ENCODE data around the gene EFCC1.
A peak's percentile ranks its signal among the peaks of the same experiment; 100 is the strongest.

DNA sequence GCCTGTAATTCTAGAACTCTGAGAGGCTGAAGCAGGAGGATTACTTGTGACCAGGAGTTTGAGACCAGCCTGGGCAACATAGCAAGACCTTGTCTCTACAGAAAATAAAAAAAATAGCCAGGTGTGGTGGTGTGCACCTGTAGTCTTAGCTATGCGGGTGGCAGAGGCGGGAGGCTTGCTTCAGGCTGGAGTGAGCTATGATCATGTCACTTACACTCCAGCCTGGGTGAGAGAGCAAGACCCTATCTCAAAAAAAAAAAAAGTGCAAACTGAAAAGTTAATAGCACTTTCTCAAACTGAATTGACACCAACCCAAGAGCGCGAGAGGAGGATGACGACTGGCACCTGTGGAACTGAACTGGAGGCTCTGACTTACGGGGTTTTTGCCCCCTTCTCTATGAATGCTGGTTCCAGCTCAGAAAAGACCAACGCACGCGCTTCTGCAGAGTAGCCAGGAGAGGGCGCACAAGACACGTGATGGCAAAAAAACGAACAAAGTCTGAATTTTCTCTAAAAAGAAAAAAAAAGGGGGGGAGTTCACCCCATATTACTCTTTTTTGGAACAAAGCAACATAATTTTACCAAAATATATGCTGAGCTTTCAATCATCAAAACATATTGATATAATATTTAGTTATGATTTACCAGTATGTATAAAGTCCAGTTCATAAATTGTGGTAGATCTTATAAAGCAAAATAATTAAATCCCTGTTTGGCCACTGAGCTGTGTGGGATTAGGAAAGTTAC, 30.9 kb upstream of the EFCC1 start:
- no peak for TF ChIP-seq EZH2 (IDR thresholded peaks at IDR 0.05; ENCODE audit: borderline replicate concordance, low read depth, low read length, poor library complexity, severe bottlenecking)
- TF ChIP-seq, protein P1, sequence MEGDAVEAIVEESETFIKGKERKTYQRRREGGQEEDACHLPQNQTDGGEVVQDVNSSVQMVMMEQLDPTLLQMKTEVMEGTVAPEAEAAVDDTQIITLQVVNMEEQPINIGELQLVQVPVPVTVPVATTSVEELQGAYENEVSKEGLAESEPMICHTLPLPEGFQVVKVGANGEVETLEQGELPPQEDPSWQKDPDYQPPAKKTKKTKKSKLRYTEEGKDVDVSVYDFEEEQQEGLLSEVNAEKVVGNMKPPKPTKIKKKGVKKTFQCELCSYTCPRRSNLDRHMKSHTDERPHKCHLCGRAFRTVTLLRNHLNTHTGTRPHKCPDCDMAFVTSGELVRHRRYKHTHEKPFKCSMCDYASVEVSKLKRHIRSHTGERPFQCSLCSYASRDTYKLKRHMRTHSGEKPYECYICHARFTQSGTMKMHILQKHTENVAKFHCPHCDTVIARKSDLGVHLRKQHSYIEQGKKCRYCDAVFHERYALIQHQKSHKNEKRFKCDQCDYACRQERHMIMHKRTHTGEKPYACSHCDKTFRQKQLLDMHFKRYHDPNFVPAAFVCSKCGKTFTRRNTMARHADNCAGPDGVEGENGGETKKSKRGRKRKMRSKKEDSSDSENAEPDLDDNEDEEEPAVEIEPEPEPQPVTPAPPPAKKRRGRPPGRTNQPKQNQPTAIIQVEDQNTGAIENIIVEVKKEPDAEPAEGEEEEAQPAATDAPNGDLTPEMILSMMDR (conservative IDR thresholded peaks at IDR 0.05; ENCODE audit: low read depth, low read length) = peak; percentile 97
